Activated T-helper 17 cell treated with anti-CD3 and anti-CD28 coated beads, Interleukin-2, amount 50 U/mL, for 72 hours (primary cell): ENCODE data around the gene SUMO2. TPM values are rescaled to one million over a fixed set of nuclear protein-coding genes. Genes with fewer than 3 reads are reported as not detected.
"Not testable (repeated sequence)": the region's sequence is repeated elsewhere in the genome, so short reads cannot be mapped to it uniquely, and the experiment has no call there.

Source experiments
- ATAC-seq: fragments of 150-1000 bp; cut with Tn5 transposase; replicated peaks from 2 replicates; pipeline ENCODE4 v1.10.0; 2021; ENCODE audit warnings: mild to moderate bottlenecking, moderate library complexity
- H3K27ac Mint-ChIP-seq: one replicate; pipeline ENCODE4 v1.8.0; 2022; ENCODE audit warnings: mixed read lengths
- H3K27me3 Mint-ChIP-seq: one replicate; pipeline ENCODE4 v1.8.0; 2022; ENCODE audit warnings: mixed read lengths
- H3K36me3 Mint-ChIP-seq: one replicate; pipeline ENCODE4 v1.8.0; 2022; ENCODE audit warnings: low read depth, mild to moderate bottlenecking, mixed read lengths
- H3K4me1 Mint-ChIP-seq: one replicate; pipeline ENCODE4 v1.8.0; 2022; ENCODE audit warnings: mixed read lengths
- H3K4me3 Mint-ChIP-seq: one replicate; pipeline ENCODE4 v1.8.0; 2022; ENCODE audit warnings: mild to moderate bottlenecking, mixed read lengths
- H3K9me3 Mint-ChIP-seq: one replicate; pipeline ENCODE4 v1.8.0; 2022; ENCODE audit warnings: mixed read lengths
- total RNA-seq, 2 donors: library from RNA; stranded (reverse); gene quantifications; one replicate each; pipeline ENCODE4 v1.2.3, GENCODE V29; 2022

Gene SUMO2
- total RNA-seq, 2 donors from 2014 or later = 416 to 512 TPM

DNA sequence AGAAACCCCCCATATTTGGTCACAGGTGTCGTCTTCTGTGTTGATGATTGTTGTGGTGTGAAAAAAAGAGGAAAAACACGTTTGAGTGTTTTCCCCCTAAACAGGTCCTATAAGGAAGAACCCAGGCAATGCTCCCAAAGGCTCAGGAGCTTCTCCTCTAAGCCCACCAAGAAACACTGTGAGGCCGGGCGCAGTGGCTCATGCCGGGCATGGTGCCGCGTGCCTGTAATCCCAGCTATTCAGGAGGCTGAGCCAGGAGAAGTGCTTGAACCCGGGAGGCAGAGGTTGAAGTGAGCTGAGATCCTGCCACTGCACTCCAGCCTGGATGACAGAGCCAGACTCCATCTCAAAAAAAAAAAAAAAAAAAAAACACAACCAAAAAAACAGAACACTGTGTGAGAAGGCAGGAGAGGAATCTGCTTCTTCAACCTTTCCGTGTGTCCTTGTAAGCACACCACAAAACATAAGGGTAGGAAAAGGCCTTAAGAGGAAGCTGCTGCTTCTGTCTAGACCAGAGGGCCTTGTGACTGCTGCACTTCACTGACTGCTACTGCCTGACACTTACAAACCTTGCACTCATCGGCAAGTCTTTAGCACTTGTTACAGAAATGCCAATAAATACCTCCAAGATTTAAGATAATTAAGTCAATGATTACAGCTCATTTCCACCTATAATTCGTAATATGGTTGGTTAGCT is 37.8 kb downstream of the SUMO2 start:
- H3K4me3 Mint-ChIP-seq = no peak overlapping the region
- no peaks in the 10 kb centered on the region for H3K27me3 Mint-ChIP-seq
- H3K27ac Mint-ChIP-seq = no peak overlapping the region
- H3K9me3 Mint-ChIP-seq = no peaks in the 10 kb centered on the region
- no peak for ATAC-seq
- peaks cover 15% of the 10 kb centered on the region for H3K4me1 Mint-ChIP-seq
- peaks cover 98% of the 10 kb centered on the region for H3K36me3 Mint-ChIP-seq

DNA sequence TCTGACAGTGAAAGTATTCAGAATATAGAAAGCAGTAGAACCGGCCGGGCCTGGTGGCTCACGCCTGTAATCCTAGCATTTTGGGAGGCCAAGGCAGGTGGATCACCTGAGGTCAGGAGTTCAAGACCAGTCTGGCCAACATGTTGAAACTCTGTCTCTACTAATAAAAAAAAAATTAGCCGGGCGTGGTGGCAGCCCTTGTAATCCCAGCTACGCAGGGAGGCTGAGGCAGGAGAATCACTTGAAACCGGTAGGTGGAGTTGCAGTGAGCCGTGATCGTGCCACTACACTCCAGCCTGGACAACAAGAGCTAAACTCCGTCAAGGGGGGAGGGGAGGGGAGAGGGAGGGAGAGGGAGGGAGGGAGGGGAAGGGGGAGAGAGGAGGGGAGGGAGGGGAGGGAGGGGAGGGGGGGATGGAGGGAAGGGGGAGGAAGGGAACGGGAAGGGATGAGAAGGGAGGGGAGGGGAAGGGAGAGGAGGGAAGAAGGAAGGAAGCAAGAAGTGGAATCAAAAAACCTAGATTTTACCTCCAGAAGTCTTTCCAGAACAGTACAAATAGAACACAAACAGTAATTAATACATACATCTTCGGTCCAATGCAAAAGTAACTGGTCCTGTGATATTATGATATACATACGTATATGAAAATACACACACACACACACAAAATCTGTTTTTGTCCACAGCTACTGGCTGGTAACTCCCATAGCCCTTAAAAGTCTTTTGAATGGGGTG is 40.4 kb downstream of the SUMO2 start:
- no peak for ATAC-seq
- Mint-ChIP-seq H3K4me3 (no peak overlapping the region), H3K9me3 (no peaks in the 10 kb centered on the region), H3K27ac (no peak overlapping the region), H3K36me3 (peaks cover 95% of the 10 kb centered on the region), H3K4me1 (peaks cover 5% of the 10 kb centered on the region), H3K27me3 (no peaks in the 10 kb centered on the region)

DNA sequence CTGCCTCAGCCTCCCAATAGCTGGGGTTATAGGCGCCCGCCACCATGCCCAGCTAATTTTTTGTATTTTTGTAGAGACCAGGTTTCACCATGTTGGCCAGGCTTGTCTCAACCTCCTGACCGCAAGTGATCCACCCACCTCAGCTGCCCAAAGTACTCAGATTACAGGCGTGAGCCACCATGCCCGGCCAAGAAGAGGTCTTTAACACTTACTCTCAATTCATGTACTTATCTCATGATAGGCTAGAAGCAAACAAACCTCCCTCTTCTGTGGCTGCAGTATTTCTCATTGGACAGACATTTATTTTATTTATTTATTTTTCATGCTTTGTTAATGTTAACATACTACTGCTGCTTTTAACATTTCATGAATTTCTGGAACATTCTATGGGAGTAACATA is 44.2 kb downstream of the SUMO2 start:
- ATAC-seq = no peak
- H3K9me3 Mint-ChIP-seq = no peaks in the 10 kb centered on the region
- H3K4me3 Mint-ChIP-seq = no peak overlapping the region
- H3K27ac Mint-ChIP-seq = no peak overlapping the region
- no peaks in the 10 kb centered on the region for H3K4me1 Mint-ChIP-seq
- H3K27me3 Mint-ChIP-seq = no peaks in the 10 kb centered on the region
- peaks cover 76% of the 10 kb centered on the region for H3K36me3 Mint-ChIP-seq

DNA sequence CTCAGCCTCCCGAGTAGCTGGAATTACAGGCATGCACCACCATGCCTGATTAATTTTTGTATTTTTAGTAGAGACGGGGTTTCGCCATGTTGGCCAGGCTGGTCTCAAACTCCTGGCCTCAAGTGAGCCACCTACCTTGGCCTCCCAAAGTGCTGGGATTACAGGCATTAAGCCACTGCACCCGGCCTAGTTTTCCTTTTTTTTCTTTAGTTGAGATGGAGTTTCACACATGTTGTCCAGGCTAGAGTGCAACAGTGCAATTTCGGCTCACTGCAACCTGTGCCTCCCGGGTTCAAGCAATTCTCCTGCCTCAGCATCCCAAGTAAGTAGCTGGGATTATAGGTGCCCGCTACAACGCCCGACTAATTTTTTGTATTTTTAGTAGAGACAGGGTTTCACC is 45.0 kb downstream of the SUMO2 start:
- peaks cover 69% of the 10 kb centered on the region for H3K36me3 Mint-ChIP-seq
- not testable (repeated sequence) for H3K27me3 Mint-ChIP-seq, H3K4me1 Mint-ChIP-seq, H3K9me3 Mint-ChIP-seq, H3K4me3 Mint-ChIP-seq, H3K27ac Mint-ChIP-seq, ATAC-seq

DNA sequence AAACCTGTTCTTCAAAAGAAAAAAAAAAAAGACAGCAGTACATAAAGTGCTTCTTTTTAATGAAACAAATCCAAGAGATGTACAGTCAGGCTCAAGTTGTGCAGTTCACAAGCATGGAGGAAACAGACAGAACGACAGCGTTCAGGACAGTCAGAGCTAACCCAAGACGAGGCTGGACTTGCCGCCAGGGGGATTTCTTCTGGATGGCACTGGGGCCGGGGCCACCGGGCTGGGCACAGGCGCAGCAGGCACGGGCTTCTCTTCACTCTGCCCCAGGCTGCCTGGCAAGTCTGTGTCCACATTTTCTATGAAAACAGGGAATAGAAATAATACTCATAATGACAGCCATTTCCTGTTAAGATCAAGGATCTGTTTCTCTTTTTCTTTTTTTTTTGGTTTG is 46.8 kb downstream of the SUMO2 start:
- peak overlapping the region; percentile 41 for H3K27ac Mint-ChIP-seq
- H3K4me3 Mint-ChIP-seq = no peak overlapping the region
- no peak for ATAC-seq
- H3K27me3 Mint-ChIP-seq = no peaks in the 10 kb centered on the region
- H3K9me3 Mint-ChIP-seq = no peaks in the 10 kb centered on the region
- H3K36me3 Mint-ChIP-seq = peaks cover 52% of the 10 kb centered on the region
- H3K4me1 Mint-ChIP-seq = no peaks in the 10 kb centered on the region

DNA sequence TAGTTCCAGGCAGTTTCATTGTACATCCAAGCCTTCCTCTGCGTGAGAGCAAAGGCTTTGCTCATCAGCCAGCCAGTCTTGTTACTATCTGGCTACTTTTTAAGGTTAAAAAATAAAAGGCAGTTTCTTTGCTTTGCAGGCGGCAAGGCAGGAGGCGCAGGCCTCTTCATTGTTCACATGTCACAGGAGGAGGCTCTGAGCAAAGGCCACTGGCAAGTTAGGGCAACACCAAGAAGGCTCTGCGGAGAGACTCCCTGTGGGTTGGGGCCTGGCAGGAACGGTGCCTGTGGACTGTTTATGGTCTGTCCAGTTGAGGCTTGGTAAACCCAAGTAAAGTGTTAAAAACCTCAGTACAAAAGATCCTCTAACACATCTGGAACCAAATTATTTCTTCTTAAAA is 47.3 kb downstream of the SUMO2 start:
- Mint-ChIP-seq H3K36me3 (peaks cover 51% of the 10 kb centered on the region), H3K27ac (peak overlapping the region; percentile 41), H3K9me3 (no peaks in the 10 kb centered on the region), H3K4me1 (peaks cover 3% of the 10 kb centered on the region), H3K27me3 (no peaks in the 10 kb centered on the region), H3K4me3 (no peak overlapping the region)
- ATAC-seq = no peak

DNA sequence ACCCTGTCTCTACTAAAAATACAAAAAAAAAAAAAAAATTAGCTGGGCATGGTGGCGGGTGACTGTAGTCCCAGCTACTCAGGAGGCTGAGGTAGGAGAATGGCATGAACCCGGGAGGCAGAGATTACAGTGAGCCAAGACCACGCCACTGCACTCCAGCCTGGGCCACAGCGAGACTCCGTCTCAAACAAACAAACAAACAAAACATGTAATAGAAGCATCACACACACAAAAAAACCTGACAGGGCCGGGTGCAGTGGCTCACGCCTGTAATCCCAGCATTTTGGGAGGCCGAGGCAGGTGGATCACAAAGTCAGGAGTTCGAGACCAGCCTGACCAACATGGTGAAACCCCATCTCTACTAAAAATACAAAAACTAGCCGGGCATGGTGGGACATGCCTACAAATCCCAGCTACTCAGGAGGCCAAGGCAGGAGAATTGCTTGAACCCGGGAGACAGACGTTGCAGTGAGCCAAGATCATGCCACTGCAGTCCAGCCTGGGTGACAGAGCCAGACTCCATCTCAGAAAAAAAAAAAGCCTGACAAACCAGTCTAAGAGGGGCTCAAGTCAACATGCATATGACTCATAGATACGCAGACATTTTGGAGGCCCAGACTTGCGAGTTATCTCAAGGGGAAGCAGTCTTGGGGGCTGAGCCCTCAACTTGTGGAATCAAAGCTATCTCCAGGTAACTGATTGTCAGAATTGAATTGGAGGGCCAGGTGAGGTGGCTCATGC is 49.0 kb downstream of the SUMO2 start:
- peaks cover 51% of the 10 kb centered on the region for H3K36me3 Mint-ChIP-seq
- not testable (repeated sequence) for H3K4me1 Mint-ChIP-seq, ATAC-seq, H3K4me3 Mint-ChIP-seq, H3K9me3 Mint-ChIP-seq, H3K27ac Mint-ChIP-seq, H3K27me3 Mint-ChIP-seq

DNA sequence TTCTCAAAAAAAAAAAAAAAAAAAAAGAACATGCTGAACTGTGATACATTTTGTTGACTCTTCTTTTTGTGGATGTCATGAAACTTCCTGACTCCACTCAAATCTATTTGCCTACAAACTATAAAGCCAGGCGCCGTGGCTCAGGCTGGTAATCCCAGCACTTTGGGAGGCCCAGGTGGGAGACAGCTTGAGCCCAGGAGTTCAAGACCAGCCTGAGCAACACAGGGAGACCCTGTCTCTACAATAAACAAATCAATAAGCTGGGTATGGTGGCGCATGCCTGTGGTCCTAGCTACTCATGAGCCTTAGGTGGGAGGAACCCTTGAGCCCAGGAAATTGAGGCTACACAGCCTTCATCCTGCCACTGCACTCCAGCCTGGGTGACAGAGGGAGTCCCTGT is 49.8 kb downstream of the SUMO2 start:
- H3K4me1 Mint-ChIP-seq = peaks cover 6% of the 10 kb centered on the region
- no peak overlapping the region for H3K27ac Mint-ChIP-seq
- H3K27me3 Mint-ChIP-seq = no peaks in the 10 kb centered on the region
- no peak for ATAC-seq
- H3K36me3 Mint-ChIP-seq = peaks cover 47% of the 10 kb centered on the region
- no peaks in the 10 kb centered on the region for H3K9me3 Mint-ChIP-seq
- H3K4me3 Mint-ChIP-seq = peak overlapping the region; percentile 85

DNA sequence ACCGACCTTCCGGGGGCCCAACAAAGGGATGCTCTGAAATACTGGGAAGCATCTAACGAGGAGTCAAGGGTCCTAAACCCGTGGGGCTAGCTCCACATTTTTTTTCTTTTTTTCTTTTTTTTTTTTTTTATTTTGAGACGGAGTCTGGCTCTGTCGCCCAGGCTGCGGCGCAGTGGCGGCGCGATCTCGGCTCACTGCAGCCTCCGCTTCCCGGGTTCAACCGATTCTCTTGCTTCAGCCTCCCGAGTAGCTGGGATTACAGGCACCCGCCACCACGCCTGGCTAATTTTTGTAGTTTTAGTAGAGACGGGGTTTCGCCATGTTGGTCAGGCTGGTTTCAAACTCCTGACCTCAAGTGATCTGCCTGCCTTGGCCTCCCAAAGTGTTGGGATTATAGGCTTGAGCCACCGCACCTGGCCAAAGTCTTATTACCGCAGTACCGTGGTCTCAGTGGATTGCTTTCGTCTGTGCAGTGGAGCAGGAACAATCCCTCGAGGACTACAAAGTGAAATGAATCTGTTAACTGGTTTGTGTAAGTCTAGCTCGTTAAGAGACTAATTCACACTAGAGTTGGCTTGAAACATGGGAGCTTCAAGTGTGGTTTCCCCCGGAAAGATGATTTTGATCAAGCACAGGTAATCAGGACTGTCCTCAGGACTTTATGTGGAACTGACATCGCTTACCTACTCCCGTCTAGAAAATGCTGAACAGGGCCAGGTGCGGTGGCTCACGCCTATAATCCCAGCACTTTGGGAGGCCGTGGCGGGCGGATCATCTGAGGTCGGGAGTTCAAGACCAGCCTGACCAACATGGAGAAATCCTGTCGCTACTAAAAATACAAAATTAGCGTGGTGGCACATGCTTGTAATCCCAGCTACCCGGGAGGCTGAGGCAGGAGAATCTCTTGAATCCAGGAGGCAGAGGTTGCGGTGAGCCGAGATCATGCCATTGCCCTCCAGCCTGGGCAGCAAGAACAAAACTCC is 50.5 kb downstream of the SUMO2 start:
- ATAC-seq, H3K27me3 Mint-ChIP-seq, H3K4me1 Mint-ChIP-seq, H3K9me3 Mint-ChIP-seq: not testable (repeated sequence)
- H3K4me3 Mint-ChIP-seq = peak overlapping the region; percentile 85
- peak overlapping the region; percentile 88 for H3K27ac Mint-ChIP-seq
- peaks cover 43% of the 10 kb centered on the region for H3K36me3 Mint-ChIP-seq

DNA sequence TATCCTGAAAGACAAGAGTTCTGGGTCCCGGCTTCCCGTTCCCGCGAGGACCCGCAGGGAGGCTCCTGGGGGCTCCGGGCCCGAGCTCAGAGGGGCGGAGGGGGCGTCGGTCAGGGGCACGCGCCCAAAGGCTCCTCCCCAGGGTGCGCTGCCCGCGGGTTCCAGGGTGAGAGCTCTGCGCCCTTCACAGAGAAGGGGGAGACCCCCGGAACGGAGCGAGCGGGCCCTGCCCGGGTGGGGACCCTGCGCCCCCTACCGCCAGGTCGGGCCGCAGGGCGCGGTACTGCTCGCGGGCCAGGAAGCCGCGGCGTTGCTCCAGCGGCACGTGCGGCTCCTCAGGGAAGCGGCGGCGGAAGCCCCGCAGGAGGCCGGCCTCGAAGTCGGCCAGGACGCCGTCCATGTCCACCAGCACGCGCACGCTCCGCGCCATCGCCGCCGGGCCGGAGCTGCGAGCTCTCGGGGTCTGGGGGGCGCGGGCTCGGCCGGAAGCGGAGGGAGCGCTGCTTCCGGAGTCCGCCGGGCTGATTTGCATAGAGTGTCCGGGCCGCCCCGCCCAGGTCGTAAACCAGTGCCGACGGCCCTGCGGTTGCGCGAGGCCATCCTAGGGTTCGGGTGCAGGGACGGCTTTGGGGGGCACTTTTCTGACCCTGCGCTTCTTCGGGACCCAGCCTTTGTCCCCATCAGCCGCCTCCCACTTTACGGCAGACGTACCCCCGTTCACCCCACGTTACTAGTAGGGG is 51.3 kb downstream of the SUMO2 start, which contains the start of gene NT5C:
TSS of gene NT5C (minus strand) at position 465 of the 740 bp plus-strand sequence. CDS start at position 430, 35 bp downstream.
- peaks cover 36% of the 10 kb centered on the region for H3K36me3 Mint-ChIP-seq
- no peaks in the 10 kb centered on the region for H3K27me3 Mint-ChIP-seq
- peaks cover 6% of the 10 kb centered on the region for H3K4me1 Mint-ChIP-seq
- H3K9me3 Mint-ChIP-seq = no peaks in the 10 kb centered on the region
- H3K27ac Mint-ChIP-seq = peak within 1 kb of the TSS; percentile 88
- ATAC-seq = peak; percentile 94
- peak within 1 kb of the TSS; percentile 85 for H3K4me3 Mint-ChIP-seq

DNA sequence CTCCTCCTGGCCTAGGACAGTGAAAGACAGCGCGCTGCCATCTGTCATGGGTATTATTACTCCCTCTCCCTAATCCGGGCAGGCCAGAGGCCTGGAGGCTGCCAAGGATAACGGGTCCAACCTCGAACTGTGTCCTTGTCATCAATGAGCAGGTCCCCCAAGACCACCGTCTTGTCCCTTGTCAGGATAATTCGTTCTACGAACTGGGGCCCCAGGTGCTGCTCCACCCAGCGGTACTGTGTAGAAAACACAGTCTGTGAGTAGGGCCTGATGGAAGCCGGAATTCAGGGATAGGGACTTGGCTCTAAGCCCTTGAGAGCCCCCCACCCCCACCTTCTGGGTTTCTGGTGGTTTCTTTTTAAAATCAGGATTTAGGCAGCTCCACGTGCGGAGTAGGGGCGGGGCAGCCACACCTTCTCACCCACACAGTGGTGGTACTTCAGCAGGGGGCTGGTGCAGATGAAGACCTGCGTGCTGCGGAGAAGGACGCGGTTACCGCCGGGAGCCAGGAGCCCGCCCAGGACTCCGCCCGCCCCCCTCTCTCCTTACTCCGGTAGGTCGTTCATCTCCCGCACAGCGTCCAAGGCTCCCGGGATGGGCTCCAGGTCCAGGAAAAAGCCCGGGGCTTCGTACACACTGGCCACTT is 52.0 kb downstream of the SUMO2 start:
- Mint-ChIP-seq H3K36me3 (peaks cover 29% of the 10 kb centered on the region), H3K27me3 (no peaks in the 10 kb centered on the region), H3K4me1 (peaks cover 12% of the 10 kb centered on the region), H3K27ac (peak overlapping the region; percentile 86), H3K4me3 (peak overlapping the region; percentile 85), H3K9me3 (no peaks in the 10 kb centered on the region)
- ATAC-seq = peak; percentile 39

DNA sequence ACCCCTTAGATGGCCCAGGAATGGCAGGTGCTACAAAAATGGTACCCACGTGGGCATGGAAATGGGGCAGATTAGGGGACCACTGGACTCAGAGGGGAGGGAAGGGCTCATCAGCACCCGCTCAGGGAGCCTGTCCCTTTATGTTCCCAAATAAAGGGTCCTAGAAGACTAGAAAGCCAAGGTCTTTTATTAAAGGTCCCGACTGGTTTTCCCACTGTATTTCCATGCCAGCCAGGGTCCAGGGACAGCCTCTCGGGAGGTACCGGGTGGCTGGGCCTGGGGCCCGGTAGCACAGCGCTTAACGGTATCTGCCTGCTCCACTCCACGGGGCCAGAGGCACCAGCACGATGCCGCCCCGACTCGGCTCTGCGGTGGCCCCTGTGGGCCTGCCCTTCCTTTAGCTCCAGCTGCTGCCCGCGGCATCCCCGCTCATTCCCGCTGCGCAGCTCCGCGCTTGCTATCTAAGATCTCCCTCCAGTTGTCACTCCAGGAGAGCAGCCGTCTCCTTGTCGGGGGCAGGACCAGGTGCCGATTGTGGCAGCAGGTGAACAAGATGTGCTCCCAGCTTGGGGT is 52.6 kb downstream of the SUMO2 start:
- no peak for ATAC-seq
- peaks cover 23% of the 10 kb centered on the region for H3K36me3 Mint-ChIP-seq
- H3K4me1 Mint-ChIP-seq = peaks cover 15% of the 10 kb centered on the region
- no peaks in the 10 kb centered on the region for H3K27me3 Mint-ChIP-seq
- H3K4me3 Mint-ChIP-seq = peak overlapping the region; percentile 85
- H3K27ac Mint-ChIP-seq = peak overlapping the region; percentile 86
- no peaks in the 10 kb centered on the region for H3K9me3 Mint-ChIP-seq

DNA sequence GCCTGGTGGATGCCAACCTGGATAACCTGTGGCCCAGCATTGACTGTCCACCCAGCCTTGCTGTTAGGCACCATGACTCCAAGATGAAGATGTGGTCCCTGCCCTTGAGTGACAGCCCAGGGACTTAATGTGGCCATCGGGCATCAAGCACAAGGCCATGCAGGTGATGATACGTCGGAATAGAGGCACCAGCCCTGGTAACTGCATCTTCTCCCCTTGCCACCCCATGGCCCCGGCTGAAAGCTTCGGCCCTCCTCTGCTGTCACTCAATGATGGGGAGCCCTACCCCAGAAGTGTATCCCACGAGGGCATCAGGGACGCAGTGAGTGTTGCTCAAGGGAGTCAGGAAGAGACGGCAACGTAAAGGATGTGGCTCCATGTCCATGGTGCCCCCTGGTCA is 53.2 kb downstream of the SUMO2 start:
- peaks cover 23% of the 10 kb centered on the region for H3K36me3 Mint-ChIP-seq
- peak overlapping the region; percentile 38 for H3K27ac Mint-ChIP-seq
- peak overlapping the region; percentile 53 for H3K4me3 Mint-ChIP-seq
- H3K4me1 Mint-ChIP-seq = peaks cover 20% of the 10 kb centered on the region
- no peak for ATAC-seq
- H3K9me3 Mint-ChIP-seq = no peaks in the 10 kb centered on the region
- H3K27me3 Mint-ChIP-seq = no peaks in the 10 kb centered on the region
